ENCODE results near the gene SV2C. TPM values are rescaled to one million over a fixed set of nuclear protein-coding genes. Genes with fewer than 3 reads are reported as not detected.

Gene SV2C
- total RNA-seq, 3 donors from 2014 or later = 0.54 to 1.2 (median 0.58) TPM

- DNase-seq (no peak), ATAC-seq (no peak)
- H3K9me3 ChIP-seq = no peaks in the 10 kb centered on the region
- intact Hi-C loops (cut with DNase I, micrococcal nuclease) = no loop called here
- no peak for TF ChIP-seq CTCF (IDR thresholded peaks at IDR 0.05)
- no peaks in the 10 kb centered on the region for H3K4me1 ChIP-seq (ENCODE audit: low read depth)
- no peaks in the 10 kb centered on the region for H3K36me3 ChIP-seq (ENCODE audit: low read depth)
- H3K4me3 ChIP-seq = no peak overlapping the region
These were observed 94.8 kb downstream of the SV2C start for GRCh38 chr5:76177978-76178377.

- intact Hi-C loops (cut with DNase I, micrococcal nuclease) = no loop called here
- H3K36me3 ChIP-seq (ENCODE audit: low read depth) = no peaks in the 10 kb centered on the region
- TF ChIP-seq CTCF (IDR thresholded peaks at IDR 0.05) = no peak
- no peak overlapping the region for H3K4me3 ChIP-seq
- DNase-seq = no peak
- ATAC-seq = no peak
- H3K4me1 ChIP-seq (ENCODE audit: low read depth) = no peaks in the 10 kb centered on the region
- H3K9me3 ChIP-seq = no peaks in the 10 kb centered on the region
These were observed 95.7 kb downstream of the SV2C start for GRCh38 chr5:76178913-76179312.

- H3K36me3 ChIP-seq (ENCODE audit: low read depth) = no peaks in the 10 kb centered on the region
- DNase-seq (peak in 1 of 3 donors; percentile 37), ATAC-seq (peak; percentile 99)
- intact Hi-C loops (cut with DNase I, micrococcal nuclease) = no loop called here
- H3K4me3 ChIP-seq = no peak overlapping the region
- H3K4me1 ChIP-seq (ENCODE audit: low read depth) = no peaks in the 10 kb centered on the region
- no peaks in the 10 kb centered on the region for H3K9me3 ChIP-seq
- no peak for TF ChIP-seq CTCF (IDR thresholded peaks at IDR 0.05)
These were observed 97.9 kb downstream of the SV2C start for GRCh38 chr5:76180814-76181805.

- H3K4me3 ChIP-seq = no peak overlapping the region
- H3K36me3 ChIP-seq (ENCODE audit: low read depth) = no peaks in the 10 kb centered on the region
- no peak for DNase-seq
- ATAC-seq = no peak
- TF ChIP-seq CTCF (IDR thresholded peaks at IDR 0.05) = no peak
- no peaks in the 10 kb centered on the region for H3K9me3 ChIP-seq
- H3K4me1 ChIP-seq (ENCODE audit: low read depth) = no peaks in the 10 kb centered on the region
- intact Hi-C loops (cut with DNase I, micrococcal nuclease) = no loop called here
These were observed 104.2 kb downstream of the SV2C start for GRCh38 chr5:76187386-76187785.

GRCh38 chr5:76190356-76190755 is 107.2 kb downstream of the SV2C start:
- Histone ChIP-seq H3K36me3 (ENCODE audit: low read depth) (no peaks in the 10 kb centered on the region), H3K9me3 (no peaks in the 10 kb centered on the region), H3K4me1 (ENCODE audit: low read depth) (no peaks in the 10 kb centered on the region), H3K4me3 (no peak overlapping the region)
- TF ChIP-seq CTCF (IDR thresholded peaks at IDR 0.05) = no peak
- intact Hi-C loops (cut with DNase I, micrococcal nuclease) = no loop called here
- DNase-seq = no peak
- no peak for ATAC-seq

All from mucosa of descending colon (tissue), 3 donors.